Neural cell (in vitro differentiated cells): ENCODE data around the gene OXCT1.

Experiments
- CTCF ChIP-seq: fragments of 450-650 bp; IDR thresholded peaks from 2 replicates; pipeline ENCODE4 v1.5.1; 2014; ENCODE audit warnings: antibody characterized with exemption, mild to moderate bottlenecking, moderate library complexity; ENCODE audit not compliant: poor library complexity, severe bottlenecking
- EZH2 ChIP-seq: fragments of 200-600, 300-800 bp; shearing (Covaris generic), sonication (generic); IDR thresholded peaks from 2 replicates; pipeline ENCODE4 v1.6.1; 2014; ENCODE audit warnings: antibody characterized with exemption, low read length, borderline replicate concordance, mild to moderate bottlenecking; ENCODE audit not compliant: insufficient read depth, poor library complexity, severe bottlenecking
- MXI1 ChIP-seq: fragments of 450-650 bp; conservative IDR thresholded peaks from 2 replicates; pipeline ENCODE4 v1.6.1; 2014; ENCODE audit warnings: antibody characterized with exemption, mild to moderate bottlenecking; ENCODE audit not compliant: poor library complexity, severe bottlenecking
- POLR2AphosphoS5 ChIP-seq: IDR thresholded peaks from 2 replicates; pipeline ENCODE4 v1.6.1; 2012

- TF ChIP-seq POLR2AphosphoS5: no peak
- no peak for TF ChIP-seq MXI1
- no peak for TF ChIP-seq CTCF
- no peak for TF ChIP-seq EZH2
These were observed 93.8 kb downstream of the OXCT1 start for GRCh38 chr5:41776435-41776834.
